Measurements from ENCODE around the gene MTARC2.
A peak's percentile ranks its signal among the peaks of the same experiment; 100 is the strongest.

Gene MTARC2

DNA sequence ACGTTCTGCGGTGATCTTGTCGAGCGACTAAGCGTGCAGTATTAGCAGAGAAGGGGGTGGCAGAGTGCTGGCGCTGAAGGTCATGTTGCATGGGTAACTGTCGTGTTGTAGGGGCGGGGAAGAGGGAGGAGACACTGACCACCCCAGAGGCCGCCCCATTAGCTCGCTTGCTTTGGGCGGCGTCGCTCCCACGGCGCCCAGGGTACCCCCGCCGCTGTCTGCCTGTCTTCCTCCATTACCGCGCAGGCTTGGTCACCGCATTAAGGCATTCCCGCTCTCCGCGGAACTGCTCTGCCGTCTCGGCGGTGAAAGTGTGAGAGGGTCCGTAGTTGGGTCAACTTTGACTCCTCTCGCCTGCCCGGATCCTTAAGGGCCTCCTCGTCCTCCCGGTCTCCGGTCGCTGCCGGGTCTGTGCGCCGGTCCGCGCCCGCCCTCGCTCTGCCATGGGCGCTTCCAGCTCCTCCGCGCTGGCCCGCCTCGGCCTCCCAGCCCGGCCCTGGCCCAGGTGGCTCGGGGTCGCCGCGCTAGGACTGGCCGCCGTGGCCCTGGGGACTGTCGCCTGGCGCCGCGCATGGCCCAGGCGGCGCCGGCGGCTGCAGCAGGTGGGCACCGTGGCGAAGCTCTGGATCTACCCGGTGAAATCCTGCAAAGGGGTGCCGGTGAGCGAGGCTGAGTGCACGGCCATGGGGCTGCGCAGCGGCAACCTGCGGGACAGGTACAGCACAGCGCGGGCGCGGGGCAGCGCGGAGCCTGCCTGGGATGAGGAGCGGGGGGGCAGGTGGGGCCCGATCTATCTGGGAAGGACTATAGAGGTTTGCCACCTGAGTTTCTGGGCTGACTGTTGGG is at the start of gene MTARC2:
Gene MTARC2 (plus strand): TSS at position 234 of the 846 bp plus-strand sequence. CDS start 210 bp downstream, at position 444.
- Mint-ChIP-seq H3K27ac (no peak within 1 kb of the TSS), H3K4me1 (ENCODE audit: low read depth) (no peaks in the 10 kb centered on the region), H3K36me3 (ENCODE audit: low read depth) (no peaks in the 10 kb centered on the region), H3K27me3 (ENCODE audit: low read depth) (peaks cover 66% of the 10 kb centered on the region), H3K9me3 (no peaks in the 10 kb centered on the region), H3K4me3 (peak within 1 kb of the TSS; percentile 52)
- DNase-seq (ENCODE audit: low spot score), result no peak

DNA sequence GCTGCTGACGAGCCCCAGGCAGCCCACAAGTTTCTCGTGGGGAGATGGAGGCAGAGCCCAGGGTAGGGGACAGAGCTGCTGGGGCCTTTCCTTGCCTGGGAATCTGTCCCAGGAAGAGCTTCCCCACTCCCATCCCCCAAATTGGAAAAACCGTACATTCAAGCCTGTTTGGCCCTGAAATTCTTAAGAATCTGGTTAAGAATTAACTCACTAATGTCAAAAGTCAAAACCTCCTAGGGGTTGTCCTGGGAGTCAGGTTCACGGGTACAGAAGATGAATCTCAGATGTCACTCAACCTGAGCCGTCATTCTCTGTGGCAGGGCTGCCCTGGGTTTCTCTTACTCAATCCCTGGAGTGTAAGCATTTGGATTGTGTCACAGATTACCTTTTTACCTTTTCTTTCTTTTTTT is 49.5 kb upstream of the MTARC2 start:
- Mint-ChIP-seq H3K36me3 (ENCODE audit: low read depth) (no peaks in the 10 kb centered on the region), H3K27me3 (ENCODE audit: low read depth) (peaks cover 8% of the 10 kb centered on the region), H3K4me1 (ENCODE audit: low read depth) (peaks cover 3% of the 10 kb centered on the region), H3K4me3 (no peak overlapping the region), H3K27ac (no peak overlapping the region), H3K9me3 (no peaks in the 10 kb centered on the region)
- DNase-seq (ENCODE audit: low spot score), result no peak

GRCh38 chr1:220699044-220699443 is 49.1 kb upstream of the MTARC2 start:
- H3K27ac Mint-ChIP-seq, result no peak overlapping the region
- no peak overlapping the region for H3K4me3 Mint-ChIP-seq
- no peaks in the 10 kb centered on the region for H3K36me3 Mint-ChIP-seq (ENCODE audit: low read depth)
- no peaks in the 10 kb centered on the region for H3K9me3 Mint-ChIP-seq
- DNase-seq (ENCODE audit: low spot score), result no peak
- H3K27me3 Mint-ChIP-seq (ENCODE audit: low read depth), result peaks cover 7% of the 10 kb centered on the region
- peaks cover 3% of the 10 kb centered on the region for H3K4me1 Mint-ChIP-seq (ENCODE audit: low read depth)

GRCh38 chr1:220700556-220701179 is 47.5 kb upstream of the MTARC2 start:
- Mint-ChIP-seq H3K9me3 (no peaks in the 10 kb centered on the region), H3K27ac (no peak overlapping the region), H3K36me3 (ENCODE audit: low read depth) (no peaks in the 10 kb centered on the region), H3K27me3 (ENCODE audit: low read depth) (peaks cover 7% of the 10 kb centered on the region), H3K4me1 (ENCODE audit: low read depth) (peaks cover 3% of the 10 kb centered on the region), H3K4me3 (no peak overlapping the region)
- DNase-seq (ENCODE audit: low spot score), result no peak

GRCh38 chr1:220701974-220702373 is 46.1 kb upstream of the MTARC2 start:
- H3K27me3 Mint-ChIP-seq (ENCODE audit: low read depth), result peaks cover 7% of the 10 kb centered on the region
- H3K36me3 Mint-ChIP-seq (ENCODE audit: low read depth), result no peaks in the 10 kb centered on the region
- peaks cover 3% of the 10 kb centered on the region for H3K4me1 Mint-ChIP-seq (ENCODE audit: low read depth)
- no peak overlapping the region for H3K27ac Mint-ChIP-seq
- no peak for DNase-seq (ENCODE audit: low spot score)
- H3K4me3 Mint-ChIP-seq, result no peak overlapping the region
- no peaks in the 10 kb centered on the region for H3K9me3 Mint-ChIP-seq

DNA sequence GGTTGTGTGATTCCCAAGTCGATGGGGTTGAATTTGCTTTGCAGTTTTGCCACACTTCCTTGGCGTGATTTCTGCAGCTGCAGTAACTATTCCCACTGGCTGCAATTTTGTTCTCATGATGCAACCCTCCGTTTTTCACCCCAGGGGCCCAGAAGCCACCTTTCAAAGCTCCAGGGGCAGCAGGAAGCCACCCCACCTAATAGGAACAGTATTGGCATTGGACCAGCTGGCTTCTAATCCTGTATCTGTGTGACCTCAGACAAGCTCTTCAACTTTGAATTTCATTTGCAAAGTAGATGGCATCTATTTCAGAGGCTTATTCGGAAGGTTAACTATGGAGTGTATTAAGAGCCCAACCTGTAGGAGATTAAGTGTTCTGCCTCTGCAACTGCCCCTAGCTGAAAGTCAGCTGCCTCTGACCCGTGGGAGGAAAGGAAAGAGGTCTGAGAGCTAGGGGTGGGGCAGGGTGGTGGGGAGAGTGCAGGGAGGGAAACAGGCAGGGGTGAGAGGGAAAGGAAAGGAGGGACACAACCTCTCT is 45.3 kb upstream of the MTARC2 start:
- Mint-ChIP-seq H3K4me1 (ENCODE audit: low read depth) (peaks cover 3% of the 10 kb centered on the region), H3K4me3 (no peak overlapping the region), H3K27me3 (ENCODE audit: low read depth) (peaks cover 7% of the 10 kb centered on the region), H3K36me3 (ENCODE audit: low read depth) (no peaks in the 10 kb centered on the region), H3K9me3 (no peaks in the 10 kb centered on the region), H3K27ac (no peak overlapping the region)
- DNase-seq (ENCODE audit: low spot score), result no peak

DNA sequence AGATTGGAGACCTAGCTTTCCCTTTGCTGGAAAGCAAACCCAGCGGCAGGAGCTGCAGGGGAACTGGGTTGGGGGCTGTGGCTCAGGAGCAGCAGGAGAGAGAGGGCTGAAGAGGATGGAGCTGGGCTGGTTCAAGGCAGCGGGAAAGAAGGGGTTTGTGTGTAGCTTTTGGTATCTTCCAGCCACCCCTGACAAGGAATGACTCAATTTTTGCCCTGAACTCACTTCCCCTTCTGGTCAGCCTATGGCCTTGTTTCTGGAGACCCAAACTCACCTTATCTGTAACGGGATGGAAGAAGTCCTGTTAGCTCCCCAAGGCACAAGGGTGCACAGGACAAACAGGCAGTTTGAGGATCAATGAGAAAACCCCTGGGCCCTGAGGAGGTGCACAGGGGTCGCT is 44.8 kb upstream of the MTARC2 start:
- Mint-ChIP-seq H3K9me3 (no peaks in the 10 kb centered on the region), H3K27ac (no peak overlapping the region), H3K4me1 (ENCODE audit: low read depth) (peaks cover 3% of the 10 kb centered on the region), H3K4me3 (no peak overlapping the region), H3K36me3 (ENCODE audit: low read depth) (no peaks in the 10 kb centered on the region), H3K27me3 (ENCODE audit: low read depth) (peaks cover 7% of the 10 kb centered on the region)
- DNase-seq (ENCODE audit: low spot score), result no peak

DNA sequence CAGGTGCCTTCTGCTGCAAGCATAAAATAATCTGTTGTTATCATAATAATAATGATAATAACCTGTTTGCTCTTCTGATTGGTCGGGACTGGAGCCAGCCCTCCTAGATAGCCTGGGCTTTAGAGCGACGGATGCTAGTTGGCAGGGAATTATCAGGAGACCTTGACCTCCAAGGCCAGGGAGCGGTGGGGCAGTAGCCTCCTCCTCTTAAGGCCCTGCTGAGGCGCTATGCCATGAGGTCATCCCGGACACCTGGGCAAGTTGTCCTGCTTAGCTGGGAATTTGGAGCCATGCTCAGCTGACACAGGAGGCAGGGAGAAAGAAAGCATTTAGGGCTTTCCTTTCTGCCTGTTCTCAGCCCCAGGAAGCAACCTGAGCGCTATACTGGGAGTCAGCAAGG is 42.3 kb upstream of the MTARC2 start:
- H3K4me1 Mint-ChIP-seq (ENCODE audit: low read depth), result peaks cover 3% of the 10 kb centered on the region
- DNase-seq (ENCODE audit: low spot score), result no peak
- no peaks in the 10 kb centered on the region for H3K36me3 Mint-ChIP-seq (ENCODE audit: low read depth)
- peaks cover 7% of the 10 kb centered on the region for H3K27me3 Mint-ChIP-seq (ENCODE audit: low read depth)
- no peak overlapping the region for H3K4me3 Mint-ChIP-seq
- H3K9me3 Mint-ChIP-seq, result no peaks in the 10 kb centered on the region
- no peak overlapping the region for H3K27ac Mint-ChIP-seq

DNA sequence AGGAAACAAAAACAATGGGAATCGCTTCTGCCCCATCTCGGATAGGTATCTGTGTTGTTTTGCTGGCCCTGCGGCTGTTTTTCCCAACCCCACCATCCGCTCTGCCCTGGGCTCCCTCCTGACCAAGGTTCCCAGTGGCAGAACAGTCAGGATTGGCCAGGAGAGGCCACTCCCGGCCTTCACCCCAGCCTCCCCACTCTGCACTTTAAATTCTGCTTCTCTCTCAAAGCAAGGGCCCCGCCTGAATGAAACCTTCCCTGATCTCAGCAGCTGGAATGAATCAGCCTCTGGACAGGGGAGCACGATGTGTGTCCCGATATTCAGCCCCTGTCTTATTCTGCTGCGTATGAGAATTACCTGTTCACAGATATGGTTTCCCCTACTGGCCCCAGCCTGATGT is 41.6 kb upstream of the MTARC2 start:
- H3K4me1 Mint-ChIP-seq (ENCODE audit: low read depth), result peaks cover 3% of the 10 kb centered on the region
- H3K36me3 Mint-ChIP-seq (ENCODE audit: low read depth), result no peaks in the 10 kb centered on the region
- no peak for DNase-seq (ENCODE audit: low spot score)
- H3K27ac Mint-ChIP-seq, result no peak overlapping the region
- no peaks in the 10 kb centered on the region for H3K9me3 Mint-ChIP-seq
- H3K4me3 Mint-ChIP-seq, result no peak overlapping the region
- H3K27me3 Mint-ChIP-seq (ENCODE audit: low read depth), result peaks cover 7% of the 10 kb centered on the region

- DNase-seq (ENCODE audit: low spot score), result no peak
- Mint-ChIP-seq H3K27me3 (ENCODE audit: low read depth) (peaks cover 3% of the 10 kb centered on the region), H3K4me1 (ENCODE audit: low read depth) (peaks cover 1% of the 10 kb centered on the region), H3K9me3 (no peaks in the 10 kb centered on the region), H3K27ac (no peak overlapping the region), H3K36me3 (ENCODE audit: low read depth) (no peaks in the 10 kb centered on the region), H3K4me3 (no peak overlapping the region)
These were observed 41.0 kb upstream of the MTARC2 start for GRCh38 chr1:220707160-220707559.

DNA sequence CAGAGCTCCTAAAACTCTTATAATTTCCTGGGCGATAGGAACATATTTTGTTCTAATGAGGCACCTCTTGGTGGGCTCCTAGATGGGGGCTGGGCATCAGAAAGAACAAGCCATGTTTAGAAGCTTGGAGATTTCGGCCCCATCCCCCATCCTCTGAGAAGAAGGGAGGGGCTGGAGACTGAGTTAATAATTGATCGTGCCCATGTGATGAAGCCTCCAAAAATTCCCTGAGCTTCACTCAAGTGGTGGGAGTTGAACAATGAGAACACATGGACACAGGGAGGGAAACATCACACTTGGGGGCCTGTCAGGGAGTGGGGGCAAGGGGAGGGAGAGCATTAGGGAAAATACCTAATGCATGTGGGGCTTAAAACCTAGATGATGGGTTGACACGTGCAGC is 39.9 kb upstream of the MTARC2 start:
- Mint-ChIP-seq H3K36me3 (ENCODE audit: low read depth) (no peaks in the 10 kb centered on the region), H3K27me3 (ENCODE audit: low read depth) (no peaks in the 10 kb centered on the region), H3K4me3 (no peak overlapping the region), H3K4me1 (ENCODE audit: low read depth) (no peaks in the 10 kb centered on the region), H3K9me3 (no peaks in the 10 kb centered on the region), H3K27ac (no peak overlapping the region)
- DNase-seq (ENCODE audit: low spot score), result no peak

GRCh38 chr1:220708936-220709801 is 39.0 kb upstream of the MTARC2 start:
- Mint-ChIP-seq H3K27ac (no peak overlapping the region), H3K9me3 (no peaks in the 10 kb centered on the region)

DNA sequence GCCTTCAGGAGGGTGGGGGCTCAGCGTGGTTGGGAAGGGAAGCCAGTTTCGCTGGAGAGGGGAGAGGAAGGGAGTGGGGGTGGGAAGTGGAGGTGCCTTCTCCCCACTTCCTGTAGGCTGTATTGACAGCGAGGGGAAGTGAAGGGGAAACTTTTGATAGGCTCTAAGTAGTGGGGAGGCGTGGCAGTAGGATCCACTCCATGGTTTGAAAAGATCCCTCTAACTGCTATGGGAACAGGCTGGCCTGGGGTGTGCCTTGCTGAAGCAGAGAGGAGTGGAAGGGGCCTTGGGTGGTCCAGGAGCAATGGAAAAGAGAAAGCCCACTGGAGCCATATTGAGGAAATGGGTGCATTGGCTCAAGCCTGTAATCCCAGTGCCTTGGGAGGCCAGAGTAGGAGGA is 37.8 kb upstream of the MTARC2 start:
- no peaks in the 10 kb centered on the region for H3K9me3 Mint-ChIP-seq
- DNase-seq (ENCODE audit: low spot score), result no peak
- no peaks in the 10 kb centered on the region for H3K36me3 Mint-ChIP-seq (ENCODE audit: low read depth)
- H3K27ac Mint-ChIP-seq, result no peak overlapping the region
- no peaks in the 10 kb centered on the region for H3K4me1 Mint-ChIP-seq (ENCODE audit: low read depth)
- H3K4me3 Mint-ChIP-seq, result no peak overlapping the region
- no peaks in the 10 kb centered on the region for H3K27me3 Mint-ChIP-seq (ENCODE audit: low read depth)

More at GRCh38 chr1:220708936-220709801, 39.0 kb upstream of the MTARC2 start:
- no peak for DNase-seq (ENCODE audit: low spot score)
- Mint-ChIP-seq H3K4me3 (no peak overlapping the region), H3K36me3 (ENCODE audit: low read depth) (no peaks in the 10 kb centered on the region), H3K4me1 (ENCODE audit: low read depth) (no peaks in the 10 kb centered on the region), H3K27me3 (ENCODE audit: low read depth) (no peaks in the 10 kb centered on the region)

All from T-helper 2 cell treated with Interferon-gamma antibody and Interleukin-4, amounts not matched to agents 5 μg/mL and 100 μg/mL, for 36 hours (primary cell).